ENCODE results near the gene PRR23E. TPM values are rescaled to one million over a fixed set of nuclear protein-coding genes. Genes with fewer than 3 reads are reported as not detected.

PRR23E gene
- total and polyA plus RNA-seq, 2 donors (not counting 3 experiments of a cell fraction or from before 2014, with no cell fraction given), result not detected

DNA sequence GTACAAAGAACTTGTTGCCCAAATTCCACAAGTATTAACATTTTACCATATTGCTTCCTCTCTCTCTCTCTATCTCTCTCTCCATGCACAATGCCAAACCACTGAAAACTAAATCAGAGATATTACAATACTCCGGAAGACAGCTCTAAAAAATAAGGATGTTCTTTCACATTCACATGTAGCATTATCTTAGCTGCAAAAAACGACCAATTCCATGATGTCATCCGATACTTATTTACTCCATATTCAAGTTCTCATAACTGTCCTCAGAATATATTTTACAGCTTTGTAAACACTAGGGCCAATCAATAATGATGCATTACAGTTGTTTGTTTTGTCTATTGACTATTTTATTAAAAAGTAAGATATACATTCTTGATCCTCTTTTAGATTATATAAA lies 7.7 kb upstream of the PRR23E start:
- intact Hi-C loops (cut with micrococcal nuclease) (no loop called here), dilution Hi-C loops (cut with MboI; ENCODE audit: extremely low pct_ligation_motif_present, low sequenced_read_pairs) (no loop called here)
- TF ChIP-seq MYC (IDR thresholded peaks at IDR 0.05; ENCODE audit: low read depth, low read length) (no peak), EZH2 (IDR thresholded peaks at IDR 0.05; ENCODE audit: borderline replicate concordance, low read depth, low read length, severe bottlenecking) (no peak), JUN (IDR thresholded peaks at IDR 0.05; ENCODE audit: borderline replicate concordance, insufficient read depth, insufficient read length, low read depth) (no peak), GATA2 (IDR thresholded peaks at IDR 0.05; ENCODE audit: insufficient read depth, insufficient read length, low read depth, low read length) (no peak), POLR2A (IDR thresholded peaks at IDR 0.05; ENCODE audit: low read depth, low read length) (no peak), POLR2AphosphoS5 (IDR thresholded peaks at IDR 0.05; ENCODE audit: insufficient read depth, low read depth, low read length) (no peak), FOS (IDR thresholded peaks at IDR 0.05; ENCODE audit: borderline replicate concordance, insufficient read depth, low read length) (no peak)
- TF ChIP-seq, protein P1, sequence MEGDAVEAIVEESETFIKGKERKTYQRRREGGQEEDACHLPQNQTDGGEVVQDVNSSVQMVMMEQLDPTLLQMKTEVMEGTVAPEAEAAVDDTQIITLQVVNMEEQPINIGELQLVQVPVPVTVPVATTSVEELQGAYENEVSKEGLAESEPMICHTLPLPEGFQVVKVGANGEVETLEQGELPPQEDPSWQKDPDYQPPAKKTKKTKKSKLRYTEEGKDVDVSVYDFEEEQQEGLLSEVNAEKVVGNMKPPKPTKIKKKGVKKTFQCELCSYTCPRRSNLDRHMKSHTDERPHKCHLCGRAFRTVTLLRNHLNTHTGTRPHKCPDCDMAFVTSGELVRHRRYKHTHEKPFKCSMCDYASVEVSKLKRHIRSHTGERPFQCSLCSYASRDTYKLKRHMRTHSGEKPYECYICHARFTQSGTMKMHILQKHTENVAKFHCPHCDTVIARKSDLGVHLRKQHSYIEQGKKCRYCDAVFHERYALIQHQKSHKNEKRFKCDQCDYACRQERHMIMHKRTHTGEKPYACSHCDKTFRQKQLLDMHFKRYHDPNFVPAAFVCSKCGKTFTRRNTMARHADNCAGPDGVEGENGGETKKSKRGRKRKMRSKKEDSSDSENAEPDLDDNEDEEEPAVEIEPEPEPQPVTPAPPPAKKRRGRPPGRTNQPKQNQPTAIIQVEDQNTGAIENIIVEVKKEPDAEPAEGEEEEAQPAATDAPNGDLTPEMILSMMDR (IDR thresholded peaks at IDR 0.05; ENCODE audit: extremely low read depth in 1 of 2, insufficient read depth in 1 of 2, low read depth in 1 of 2, low read length in 2 of 2), result no peak
- TF ChIP-seq, protein P2, sequence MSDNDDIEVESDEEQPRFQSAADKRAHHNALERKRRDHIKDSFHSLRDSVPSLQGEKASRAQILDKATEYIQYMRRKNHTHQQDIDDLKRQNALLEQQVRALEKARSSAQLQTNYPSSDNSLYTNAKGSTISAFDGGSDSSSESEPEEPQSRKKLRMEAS (IDR thresholded peaks at IDR 0.05; ENCODE audit: insufficient read depth, insufficient read length), result no peak
- Histone ChIP-seq H3K4me2 (ENCODE audit: insufficient read depth, low read length) (no peak overlapping the region), H3K27ac (ENCODE audit: insufficient read depth, low read depth, low read length) (no peak overlapping the region), H3K9me1 (replicated peaks; ENCODE audit: control insufficient read depth, extremely low read depth, insufficient read depth, low read length) (no peaks in the 10 kb centered on the region), H2AFZ (ENCODE audit: low read depth, low read length) (no peak overlapping the region), H3K4me3 (replicated peaks in 1 of 3; ENCODE audit: insufficient read depth in 1 of 3, low read depth in 1 of 3, low read length in 3 of 3) (no peak overlapping the region), H3K9ac (replicated peaks; ENCODE audit: extremely low read depth, insufficient read depth, low read length) (no peak overlapping the region), H4K20me1 (replicated peaks; ENCODE audit: control insufficient read depth, extremely low read depth, insufficient read depth, low read length) (no peaks in the 10 kb centered on the region), H3K4me1 (ENCODE audit: control insufficient read depth, extremely low read depth, insufficient read depth, low read length) (no peaks in the 10 kb centered on the region), H3K36me3 (ENCODE audit: control insufficient read depth in 2 of 2, extremely low read depth in 1 of 2, insufficient read depth in 2 of 2, low read length in 2 of 2) (no peaks in the 10 kb centered on the region), H3K79me2 (ENCODE audit: control insufficient read depth, insufficient read depth, low read length) (no peaks in the 10 kb centered on the region), H3K9me3 (replicated peaks; ENCODE audit: control insufficient read depth, insufficient read depth, low read length) (no peaks in the 10 kb centered on the region), H3K27me3 (ENCODE audit: control insufficient read depth in 2 of 2, insufficient read depth in 2 of 2, low read length in 2 of 2) (no peaks in the 10 kb centered on the region)
- POLR2A ChIA-PET, result no interaction called here
- DNase-seq (ENCODE audit: low read depth, low spot score) (no peak), FAIRE-seq (no peak)
- CTCF ChIA-PET, result interaction anchor here (1.5 kb wide), 1 partner anchor 14 kb away, joined by 4 read pairs; no protein-coding TSS in a partner anchor
- BruUV-seq (replicated peaks), result no TSS peak

Measured in endothelial cell of umbilical vein (primary cell).